COLO829 (cell line): Measurements from ENCODE around the gene OR13A1.
"Not testable (repeated sequence)": the region's sequence is repeated elsewhere in the genome, so short reads cannot be mapped to it uniquely, and the experiment has no call there.

Source experiments
- DNase-seq: peaks from one replicate; pipeline ENCODE4 v3.0.0; 2012; ENCODE audit warnings: low spot score

The OR13A1 gene

DNA sequence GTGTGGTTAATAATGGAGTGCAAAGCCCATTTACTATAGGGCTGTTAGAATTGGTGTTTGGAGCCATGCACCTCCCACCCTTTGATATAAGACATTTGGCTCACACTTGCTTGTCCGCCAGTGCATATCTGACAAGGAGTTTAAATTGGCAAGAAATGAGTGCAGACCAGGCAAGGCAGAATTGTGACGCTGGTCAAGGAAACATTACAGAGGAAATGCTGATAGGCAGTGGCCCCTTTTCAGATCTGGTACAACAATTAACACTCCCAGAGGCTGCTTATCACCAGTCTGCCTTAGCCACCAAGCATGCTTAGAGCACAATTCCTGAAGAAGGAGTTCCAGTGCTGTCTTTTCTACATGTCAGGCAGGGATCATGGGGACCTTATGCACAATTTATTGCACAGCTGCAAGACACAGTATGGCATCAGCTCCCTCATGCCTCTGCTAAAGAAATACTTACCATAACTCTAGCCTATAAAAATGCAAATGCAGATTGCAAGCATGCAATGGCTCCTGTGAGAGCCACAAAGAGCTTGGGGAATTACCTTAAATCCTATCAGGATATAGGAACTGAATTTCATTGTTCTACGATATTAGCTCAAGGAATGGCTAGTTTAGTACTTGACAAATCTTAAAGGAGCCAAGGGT, 35.2 kb downstream of the OR13A1 start:
- no peak for DNase-seq

DNA sequence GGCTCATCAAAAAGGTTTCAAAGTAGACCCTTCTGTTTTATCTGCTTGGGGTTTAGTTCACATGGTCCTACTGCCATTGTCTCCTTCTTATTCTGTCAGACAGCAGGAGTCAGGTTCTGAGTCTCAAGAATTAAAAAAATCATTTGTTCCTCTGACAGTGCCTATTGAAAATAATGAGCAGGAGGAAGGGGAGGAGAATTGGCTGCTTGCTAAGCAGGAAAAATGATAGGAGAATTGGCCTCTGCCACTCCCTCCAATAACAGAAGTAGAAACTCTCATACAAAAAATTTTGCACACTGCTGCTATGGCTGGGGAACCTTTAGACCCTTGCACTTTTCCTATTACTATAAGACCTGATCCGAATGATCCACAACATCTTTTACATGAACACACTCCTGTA, 35.7 kb downstream of the OR13A1 start:
- no peak for DNase-seq

DNA sequence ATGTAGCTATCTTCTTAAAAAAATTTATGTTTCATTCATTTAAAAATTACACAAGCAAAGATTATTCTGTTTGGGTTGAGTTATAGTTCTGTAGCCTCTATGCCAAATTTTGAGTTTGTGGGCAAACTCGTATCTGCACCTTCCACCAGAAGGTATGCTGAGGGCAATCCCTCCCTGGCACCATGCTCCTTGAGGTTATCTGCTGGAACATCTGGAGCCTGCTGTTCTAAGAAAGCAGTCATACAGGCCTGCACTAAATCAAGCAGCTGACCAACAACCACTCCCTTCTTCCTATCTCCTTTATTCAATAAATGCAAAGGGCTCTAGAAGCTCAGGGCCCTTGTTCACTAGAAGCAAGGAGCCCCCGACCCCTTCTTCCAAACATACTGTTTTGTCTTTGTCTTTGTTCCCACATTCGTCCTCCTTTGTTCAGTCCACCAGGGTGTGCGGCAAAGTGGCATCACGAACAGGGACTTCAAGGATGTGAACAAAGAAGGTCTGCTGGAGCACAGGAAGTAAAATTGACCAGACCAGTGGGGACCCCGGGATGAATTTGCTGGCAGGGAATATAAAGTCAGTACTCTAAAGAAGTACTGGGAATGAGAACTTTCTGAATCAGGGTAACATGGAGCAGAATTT, 36.4 kb downstream of the OR13A1 start:
- no peak for DNase-seq

DNA sequence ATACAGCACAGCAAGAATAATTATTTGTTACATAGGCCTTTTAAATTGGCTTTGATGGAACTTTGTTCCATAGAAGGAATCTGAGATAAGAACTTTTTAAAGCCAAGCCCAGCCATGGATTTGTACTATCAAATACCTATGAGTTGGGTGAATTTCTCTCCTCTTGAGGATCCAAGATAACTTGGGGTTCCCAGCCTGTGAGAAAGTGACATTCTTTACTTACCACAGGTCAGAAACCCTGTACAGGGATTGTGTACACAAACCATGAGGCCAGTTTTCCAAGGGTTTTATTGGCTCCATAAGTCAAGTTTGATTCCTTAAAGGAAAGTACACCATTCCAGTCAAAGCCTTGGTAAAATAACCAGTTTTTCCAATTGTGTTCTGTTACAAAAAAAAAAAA, 39.3 kb downstream of the OR13A1 start:
- DNase-seq: not testable (repeated sequence)

DNA sequence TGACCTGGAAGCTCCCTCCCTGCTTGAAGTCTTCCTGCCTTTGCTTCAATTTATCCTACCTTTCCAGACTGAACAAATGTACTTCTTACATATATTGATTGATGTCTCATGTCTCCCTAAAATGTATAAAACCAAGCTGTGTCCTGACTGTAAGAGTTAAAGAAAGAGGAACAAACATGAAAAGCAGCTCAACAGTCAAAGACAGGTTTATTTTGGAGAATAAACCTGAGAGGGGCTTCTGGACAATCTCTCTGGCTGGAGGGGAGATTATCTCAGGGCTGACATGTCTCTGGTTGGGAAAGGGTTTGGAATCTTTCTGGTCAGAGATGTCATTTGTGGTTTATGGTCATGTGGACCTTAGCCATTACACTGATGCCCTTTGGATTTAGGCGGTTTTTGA, 41.0 kb downstream of the OR13A1 start:
- no peak for DNase-seq

DNA sequence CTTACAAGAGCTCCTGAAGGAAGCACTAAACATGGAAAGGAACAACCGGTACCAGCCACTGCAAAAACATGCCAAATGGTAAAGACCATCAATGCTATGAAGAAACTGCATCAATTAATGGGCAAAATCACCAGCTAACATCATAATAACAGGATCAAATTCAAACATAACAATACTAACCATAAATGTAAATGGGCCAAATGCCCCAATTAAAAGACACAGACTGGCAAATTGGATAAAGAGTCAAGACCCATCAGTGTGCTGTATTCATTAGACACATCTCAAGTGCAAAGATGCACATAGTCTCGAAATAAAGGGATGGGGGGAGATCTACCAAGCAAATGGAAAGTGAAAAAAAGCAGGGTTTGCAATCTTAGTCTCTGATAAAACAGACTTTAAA, 47.6 kb downstream of the OR13A1 start:
- DNase-seq: not testable (repeated sequence)

DNA sequence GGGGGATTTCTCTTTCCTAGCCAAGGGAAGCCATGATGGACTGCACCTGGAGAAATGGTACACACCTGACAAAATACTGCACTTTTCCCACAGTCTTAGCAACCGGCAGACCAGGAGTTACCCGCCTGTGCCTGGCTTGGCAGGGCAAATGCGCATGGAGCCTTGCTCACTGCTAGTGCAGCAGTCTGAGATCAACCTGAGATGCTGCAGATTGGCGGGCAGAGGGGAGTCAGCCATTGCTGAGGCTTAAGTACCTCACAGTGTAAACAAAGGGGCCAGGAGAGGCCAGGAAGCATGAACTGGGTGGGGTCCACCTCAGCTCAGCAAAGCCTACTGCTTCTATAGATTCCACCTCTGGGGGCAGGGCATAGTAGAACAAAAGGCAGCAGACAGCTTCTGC, 49.4 kb downstream of the OR13A1 start:
- no peak for DNase-seq

DNA sequence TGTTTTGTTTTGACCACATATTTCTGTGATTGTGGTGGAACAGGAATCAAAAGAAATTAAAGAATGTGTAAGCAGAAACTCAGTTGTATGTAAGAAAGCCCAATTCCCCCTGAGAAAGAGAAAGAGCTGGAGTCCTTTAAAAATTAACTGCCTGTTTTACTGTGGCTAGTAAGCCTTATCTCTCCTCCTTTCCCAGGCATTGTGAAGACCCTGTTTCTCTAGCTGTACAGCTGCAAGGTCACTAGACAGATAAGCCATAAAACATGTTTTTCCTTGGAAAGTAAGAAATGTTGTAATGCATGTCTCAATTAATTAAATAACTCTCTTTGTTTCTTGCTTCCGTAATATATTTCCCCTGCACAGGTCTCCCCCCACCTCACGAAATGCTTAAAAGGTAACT, 53.5 kb downstream of the OR13A1 start:
- DNase-seq: no peak

DNA sequence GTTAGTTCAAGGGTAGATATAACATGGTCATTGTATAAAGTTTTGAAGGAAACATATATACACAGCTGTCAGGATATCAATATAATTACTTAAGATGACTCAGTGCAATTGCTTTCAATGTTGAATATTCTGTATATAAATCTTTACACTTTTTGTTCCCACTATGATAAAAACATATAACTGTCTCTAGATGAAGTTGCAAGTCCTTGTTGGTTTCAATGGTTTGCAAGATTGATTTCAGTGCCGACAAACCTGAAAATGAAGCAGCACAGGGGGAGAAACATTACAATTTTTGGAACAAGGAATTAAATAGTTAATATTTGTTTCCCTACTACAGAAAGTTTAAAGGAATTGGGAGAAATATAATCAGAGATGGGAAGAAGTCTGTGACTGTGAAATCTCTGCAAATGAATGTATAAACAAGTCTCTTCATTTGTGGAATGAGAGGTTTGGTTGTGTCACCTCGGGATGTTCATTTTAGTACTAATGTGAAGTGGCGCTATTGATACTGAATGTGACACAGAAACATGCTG, 54.1 kb downstream of the OR13A1 start:
- DNase-seq: no peak

DNA sequence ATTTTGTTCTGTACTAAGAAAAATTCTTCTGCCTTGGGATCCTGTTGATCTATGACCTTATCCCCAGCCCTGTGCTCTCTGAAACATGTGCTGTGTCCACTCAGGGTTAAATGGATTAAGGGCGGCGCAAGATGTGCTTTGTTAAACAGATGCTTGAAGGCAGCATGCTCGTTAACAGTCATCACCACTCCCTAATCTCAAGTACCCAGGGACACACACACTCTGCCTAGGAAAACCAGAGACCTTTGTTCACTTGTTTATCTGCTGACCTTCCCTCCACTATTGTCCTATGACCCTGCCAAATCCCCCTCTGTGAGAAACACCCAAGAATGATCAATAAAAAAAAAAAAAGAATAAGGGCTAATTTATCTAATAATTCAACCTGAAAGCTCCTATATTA, 54.8 kb downstream of the OR13A1 start:
- not testable (repeated sequence) for DNase-seq

DNA sequence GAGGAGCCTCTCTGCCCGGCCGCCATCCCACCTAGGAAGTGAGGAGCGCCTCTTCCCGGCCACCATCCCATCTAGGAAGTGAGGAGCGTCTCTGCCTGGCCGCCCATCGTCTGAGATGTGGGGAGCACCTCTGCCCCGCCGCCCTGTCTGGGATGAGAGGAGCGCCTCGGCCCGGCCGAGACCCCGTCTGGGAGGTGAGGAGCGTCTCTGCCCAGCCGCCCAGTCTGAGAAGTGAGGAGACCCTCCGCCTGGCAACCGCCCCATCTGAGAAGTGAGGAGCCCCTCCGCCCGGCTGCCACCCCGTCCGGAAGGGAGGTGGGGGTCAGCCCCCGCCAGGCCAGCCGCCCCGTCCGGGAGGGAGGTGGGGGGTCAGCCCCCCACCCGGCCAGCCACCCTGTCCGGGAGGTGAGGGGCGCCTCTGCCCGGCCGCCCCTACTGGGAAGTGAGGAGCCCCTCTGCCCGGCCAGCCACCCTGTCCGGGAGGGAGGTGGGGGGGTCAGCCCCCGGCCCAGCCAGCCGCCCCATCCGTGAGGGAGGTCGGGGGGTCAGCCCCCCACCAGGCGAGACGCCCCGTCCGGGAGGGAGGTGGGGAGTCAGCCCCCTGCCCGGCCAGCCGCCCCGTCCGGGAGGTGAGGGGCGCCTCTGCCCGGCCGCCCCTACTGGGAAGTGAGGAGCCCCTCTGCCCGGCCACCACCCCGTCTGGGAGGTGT, 55.5 kb downstream of the OR13A1 start:
- not testable (repeated sequence) for DNase-seq

DNA sequence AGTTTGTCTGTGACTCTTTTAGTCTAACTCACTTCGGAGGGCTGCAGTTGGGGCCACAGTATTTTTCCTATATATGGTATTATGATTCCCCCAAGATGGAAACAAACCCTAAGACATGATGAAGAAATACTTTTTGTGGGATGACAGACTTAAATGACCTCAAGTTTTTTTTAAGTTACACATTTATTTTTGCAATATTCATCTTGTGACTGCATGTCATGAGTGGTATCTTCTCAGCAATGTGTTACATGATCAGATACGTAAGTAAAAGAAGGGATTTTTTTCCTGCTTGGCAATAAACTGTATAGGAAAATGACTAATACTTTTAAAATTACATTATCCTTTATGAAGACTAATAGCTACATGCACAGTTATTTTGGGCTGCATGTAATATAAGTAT, 57.8 kb downstream of the OR13A1 start:
- DNase-seq: no peak

DNA sequence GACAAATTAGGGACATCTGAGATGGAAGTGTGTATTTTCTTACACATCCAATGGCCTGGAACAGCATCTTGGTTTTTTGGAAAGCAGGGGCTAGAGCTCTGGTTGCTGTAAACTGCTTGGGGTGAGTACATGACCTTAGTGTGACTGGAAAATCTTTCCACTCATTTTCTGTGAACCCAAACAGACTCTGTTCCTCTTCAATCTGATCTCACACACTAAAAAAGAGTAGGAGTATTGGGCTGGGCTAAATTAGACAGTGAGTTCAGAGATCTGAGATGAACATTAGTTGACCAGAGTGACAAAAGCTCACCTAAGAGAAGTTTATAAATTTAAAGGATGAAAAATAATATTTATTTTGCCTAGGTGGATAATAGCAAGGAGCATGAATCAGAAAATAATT, 59.2 kb downstream of the OR13A1 start:
- no peak for DNase-seq

DNA sequence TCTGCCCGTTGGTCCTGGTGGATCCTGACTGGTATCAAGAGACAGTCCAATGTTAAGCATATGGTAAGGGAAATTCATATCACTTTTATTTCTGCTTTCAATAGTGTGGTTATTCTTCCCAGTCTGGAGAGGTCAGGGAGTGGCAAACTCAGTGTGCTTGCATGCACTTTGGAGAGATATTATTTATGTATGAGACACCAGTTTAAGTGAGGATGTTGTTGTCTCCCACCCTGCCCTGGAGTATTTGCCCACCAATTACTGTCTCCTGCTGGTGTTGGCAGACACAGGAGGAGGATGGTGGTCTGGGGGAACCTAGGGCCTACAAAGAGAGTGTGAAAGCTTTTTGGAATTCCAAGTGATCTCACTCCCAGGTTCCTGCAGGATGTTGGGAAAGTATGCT, 59.7 kb downstream of the OR13A1 start:
- DNase-seq: no peak

DNA sequence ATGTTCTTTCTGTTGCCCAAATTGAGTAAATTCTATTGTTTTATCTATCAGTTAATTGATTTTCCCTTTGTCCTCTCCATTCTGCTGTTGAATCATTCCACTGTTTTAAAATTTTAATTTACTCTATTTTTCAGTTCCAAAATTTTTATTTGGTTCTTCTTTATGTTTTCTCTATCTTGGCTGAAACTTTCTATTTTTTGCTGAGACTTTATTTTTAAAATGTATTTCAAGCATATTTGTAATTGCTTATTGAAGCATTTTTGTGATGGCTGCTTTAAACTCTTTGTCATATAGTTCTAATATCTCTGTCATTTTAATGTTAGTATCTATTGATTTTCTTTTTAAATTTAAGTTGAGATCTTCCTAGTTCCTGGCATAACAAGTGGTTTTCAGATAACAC, 60.5 kb downstream of the OR13A1 start:
- no peak for DNase-seq

DNA sequence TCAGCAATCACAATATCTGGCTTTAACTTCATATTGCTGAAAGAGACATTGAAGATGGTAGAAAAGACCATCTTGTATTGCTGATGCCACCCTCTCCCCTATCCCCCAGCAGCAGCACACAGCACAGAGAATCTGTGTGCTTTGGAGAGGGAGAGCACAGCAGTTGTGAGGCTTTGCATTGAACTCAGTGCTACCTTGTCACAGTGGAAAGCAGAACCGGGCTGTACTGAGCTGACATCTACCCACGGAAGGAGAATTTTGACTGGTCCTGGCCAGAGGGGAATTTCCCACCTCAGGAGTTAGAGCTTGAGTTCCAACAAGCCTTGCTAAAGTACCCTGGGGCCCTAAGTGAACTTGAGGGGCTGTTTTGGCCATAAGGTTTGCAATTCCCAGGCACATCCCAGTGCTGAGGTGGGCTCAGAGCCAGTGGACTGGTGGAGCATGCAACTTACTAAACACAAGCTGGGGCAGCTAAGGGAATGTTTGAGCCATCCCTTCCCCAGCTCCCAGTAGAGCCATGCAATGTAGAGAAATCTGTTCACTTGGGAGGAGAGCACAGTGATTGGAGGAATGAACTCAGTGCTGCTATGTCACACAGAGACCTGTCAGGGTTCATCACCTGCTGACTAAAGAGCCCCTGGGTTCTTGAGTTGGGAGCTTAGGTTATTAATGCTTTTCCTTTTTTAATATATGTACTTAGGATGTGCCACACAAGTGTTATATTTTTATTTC, 62.1 kb downstream of the OR13A1 start:
- DNase-seq: no peak
